Occipital lobe (tissue), 2 donors: ENCODE data around the gene ZNF862. TPM values are rescaled to one million over a fixed set of nuclear protein-coding genes. Genes with fewer than 3 reads are reported as not detected.

ENCODE experiments used
- DNase-seq: peaks from one replicate; lab custom pipeline; 2025; lab: John Stamatoyannopoulos, UW
- total RNA-seq: library from RNA; depleted of rRNA; stranded (reverse); fragments of >200 nt; gene quantifications from one replicate; pipeline ENCODE4 v1.2.3, GENCODE V29; 2014

The ZNF862 gene
- total RNA-seq, 1 donor from 2014 or later, result 10.0 TPM

DNA sequence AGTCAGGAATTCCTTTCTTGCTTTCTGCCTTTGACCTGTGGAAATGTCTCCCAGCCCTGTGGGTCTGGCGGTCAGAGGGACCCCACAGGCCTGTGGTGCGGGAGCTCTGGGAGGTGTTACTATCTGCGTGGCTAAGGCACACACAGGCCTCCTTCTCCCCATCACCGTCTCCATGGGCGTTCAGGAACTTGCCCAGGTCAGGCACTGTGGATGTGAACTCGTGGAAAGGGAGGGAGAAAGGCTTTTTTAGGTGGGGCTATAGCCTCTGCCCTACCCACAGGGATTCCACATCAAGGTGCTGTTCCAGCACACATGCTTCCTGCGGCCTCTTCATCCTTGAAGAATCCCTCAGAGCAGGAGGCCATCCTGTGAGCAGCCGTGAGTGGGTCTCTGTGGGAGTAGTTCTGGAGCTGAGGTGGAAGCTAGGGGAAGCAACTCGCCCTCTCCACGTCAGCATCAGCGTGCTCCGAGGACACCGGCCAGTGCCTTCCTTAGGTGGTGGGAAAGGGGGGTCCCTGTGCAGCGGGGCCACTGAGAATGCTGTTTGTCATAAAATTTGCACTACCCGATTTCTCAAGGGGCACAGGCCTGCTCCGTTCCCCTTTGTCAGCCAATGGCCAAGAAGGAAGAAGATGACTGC, 28.1 kb downstream of the ZNF862 start:
- DNase-seq, result no peak

GRCh38 chr7:149866779-149867447, 28.7 kb downstream of the ZNF862 start:
- no peak for DNase-seq

DNA sequence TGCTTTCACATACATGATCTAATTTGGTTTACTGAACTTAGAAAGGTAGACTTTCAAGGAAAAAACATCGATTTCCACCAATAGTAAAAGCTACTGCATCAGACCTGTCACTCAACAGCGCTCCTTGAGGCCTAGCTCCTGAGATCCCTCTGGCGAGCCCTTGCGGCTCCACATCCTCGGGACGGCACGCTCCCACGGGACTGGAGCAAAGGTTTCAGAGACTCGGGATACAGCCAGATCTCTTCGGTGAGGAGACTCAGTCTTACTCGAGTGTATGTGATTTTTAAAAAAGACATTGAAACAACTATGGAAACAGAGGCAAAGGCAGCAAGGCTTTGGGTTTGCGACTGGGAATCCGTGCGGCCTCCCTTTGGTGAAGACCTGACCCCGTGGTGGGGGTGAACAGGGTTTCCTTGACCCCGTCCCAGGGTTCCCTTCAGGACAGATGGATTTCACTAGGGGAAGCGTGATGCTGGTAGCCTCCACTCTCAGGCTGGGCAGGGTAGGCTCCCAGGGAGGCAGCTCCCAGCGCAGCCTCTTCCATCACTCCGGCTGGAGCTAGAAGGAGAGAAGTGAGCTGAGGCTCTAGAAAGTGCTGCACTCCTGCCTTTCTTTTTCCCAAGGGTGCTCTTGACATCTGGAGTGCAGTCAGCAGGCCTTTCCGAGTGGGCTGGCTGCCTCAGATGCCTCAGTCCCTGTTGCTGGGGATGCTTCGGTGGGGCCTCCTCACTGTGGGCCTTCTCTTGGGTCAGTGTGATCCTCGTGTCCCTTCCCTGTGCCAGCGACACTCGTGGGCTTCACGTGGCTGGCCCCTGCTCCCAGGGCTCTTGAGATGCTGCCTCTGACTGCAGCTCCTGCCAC, 29.8 kb downstream of the ZNF862 start:
- no peak for DNase-seq

DNA sequence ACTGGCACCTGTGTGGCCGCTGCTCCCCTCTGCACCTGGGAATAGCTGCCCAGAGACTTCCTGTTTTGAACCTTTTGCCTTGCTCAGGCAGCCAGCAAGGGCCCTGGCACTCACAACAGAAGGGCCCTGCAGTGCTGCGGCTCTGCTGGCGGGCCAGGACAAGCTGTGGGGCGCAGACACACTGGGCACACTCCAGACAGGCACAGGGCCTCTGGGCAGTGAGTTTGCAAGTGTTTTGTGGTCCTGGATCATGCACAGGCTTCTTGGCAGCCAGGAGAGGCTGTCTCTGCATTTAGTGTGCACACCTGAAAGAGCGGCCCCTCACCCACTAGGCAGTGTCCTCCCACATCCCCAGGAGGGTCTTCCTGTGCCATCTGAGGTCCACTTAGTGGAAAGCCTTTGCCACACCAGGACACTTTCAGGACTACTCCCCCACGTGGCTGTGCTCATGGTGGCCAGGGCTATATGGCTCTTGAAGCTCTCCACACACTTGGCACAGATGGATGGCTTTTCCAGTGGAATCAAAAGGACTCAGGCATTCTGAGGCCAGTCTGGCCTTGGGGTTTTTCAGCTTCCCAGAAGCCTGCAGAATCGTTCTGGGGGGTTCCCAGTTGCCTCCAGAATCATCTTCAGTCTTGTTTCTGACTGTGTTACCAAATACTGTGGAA, 30.6 kb downstream of the ZNF862 start:
- DNase-seq, result no peak

DNA sequence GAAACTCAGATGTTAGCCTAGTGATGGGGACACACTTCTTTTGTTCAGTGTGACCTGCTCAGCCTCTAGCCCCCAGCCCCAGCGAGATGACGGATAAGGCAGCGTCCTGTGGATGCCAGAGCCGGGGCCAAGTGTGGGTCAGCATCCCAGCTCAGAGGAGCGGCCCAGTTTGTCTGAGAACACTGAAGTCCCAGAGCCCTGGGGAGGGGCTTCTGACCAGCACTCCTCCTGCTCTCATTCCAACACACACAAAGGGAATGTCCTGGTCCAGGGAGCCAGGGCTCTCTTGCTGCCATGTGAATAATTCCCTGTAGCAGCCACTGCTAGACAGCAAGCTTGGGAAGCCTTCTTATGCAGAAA, 31.1 kb downstream of the ZNF862 start:
- no peak for DNase-seq

DNA sequence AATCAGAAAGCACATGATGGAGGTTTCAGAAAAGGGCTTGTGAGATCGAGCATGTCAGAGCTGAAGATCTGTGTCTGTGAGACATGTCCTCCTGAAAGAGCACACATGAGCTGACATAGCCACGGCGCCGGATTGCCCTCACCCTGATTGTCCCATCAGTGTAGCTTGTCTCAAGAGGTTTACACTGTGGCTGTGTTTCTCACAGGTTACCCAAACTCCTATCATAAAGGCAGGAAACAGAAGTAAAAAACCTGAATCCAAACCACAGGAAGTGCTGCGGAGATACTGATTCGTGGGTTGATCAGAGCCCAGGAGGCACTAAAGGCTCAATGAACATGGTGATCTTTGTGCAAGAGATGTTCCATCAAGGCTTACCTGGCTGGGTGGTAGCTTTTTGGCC, 31.7 kb downstream of the ZNF862 start:
- DNase-seq, result no peak

GRCh38 chr7:149870274-149870673, 32.1 kb downstream of the ZNF862 start:
- DNase-seq, result no peak

- no peak for DNase-seq
Measured at GRCh38 chr7:149870701-149871483, 32.7 kb downstream of the ZNF862 start.

DNA sequence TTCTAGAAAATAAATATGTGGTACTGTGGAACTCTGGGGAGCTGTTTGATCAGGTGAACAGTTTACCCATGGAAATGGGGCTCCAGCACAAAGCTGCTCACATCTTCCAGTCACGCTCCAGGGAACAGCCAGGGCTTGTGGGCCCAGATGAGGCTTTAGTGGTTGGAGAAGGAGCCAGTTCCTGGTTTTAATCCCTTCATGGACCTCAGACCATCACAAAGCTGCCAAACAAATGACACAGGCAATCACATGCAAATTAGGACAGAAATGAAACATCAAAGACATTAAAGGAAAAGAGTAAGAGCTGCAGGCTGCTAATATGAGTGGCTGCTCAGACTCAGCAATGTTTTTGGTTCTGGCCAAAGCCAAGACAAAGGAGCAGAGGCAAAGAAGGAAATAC, 33.4 kb downstream of the ZNF862 start:
- DNase-seq, result no peak

GRCh38 chr7:149872419-149873073, 34.4 kb downstream of the ZNF862 start:
- DNase-seq, result peak; percentile 67

- peak; percentile 94 for DNase-seq
Measured at GRCh38 chr7:149873074-149873969, 35.1 kb downstream of the ZNF862 start, which contains the start of gene ATP6V0E2. Gene ATP6V0E2, plus strand, starts transcription at chr7:149873969. Its CDS starts 97 bp downstream, at chr7:149874066.

- no peak for DNase-seq
Measured at GRCh38 chr7:149873970-149874643, 35.9 kb downstream of the ZNF862 start.

DNA sequence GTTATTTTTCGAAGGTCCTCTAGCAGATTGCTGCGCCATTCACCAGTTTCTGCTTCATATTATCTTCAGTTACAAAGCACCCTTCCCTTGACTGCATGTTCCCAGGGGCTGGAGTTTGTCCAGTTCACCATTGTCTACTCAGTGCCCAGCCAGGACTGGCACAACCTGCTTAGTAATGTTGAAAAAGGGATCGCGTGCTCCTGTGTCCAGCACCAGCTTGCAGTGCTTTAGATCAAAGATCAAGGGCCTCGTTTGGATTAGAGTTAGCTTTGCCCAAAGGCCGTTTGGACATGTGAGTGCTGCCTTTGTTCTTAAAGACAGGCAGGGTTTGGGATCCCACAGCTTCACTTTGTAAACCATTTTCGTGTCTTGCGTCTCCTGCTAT, 36.5 kb downstream of the ZNF862 start:
- DNase-seq, result no peak

DNA sequence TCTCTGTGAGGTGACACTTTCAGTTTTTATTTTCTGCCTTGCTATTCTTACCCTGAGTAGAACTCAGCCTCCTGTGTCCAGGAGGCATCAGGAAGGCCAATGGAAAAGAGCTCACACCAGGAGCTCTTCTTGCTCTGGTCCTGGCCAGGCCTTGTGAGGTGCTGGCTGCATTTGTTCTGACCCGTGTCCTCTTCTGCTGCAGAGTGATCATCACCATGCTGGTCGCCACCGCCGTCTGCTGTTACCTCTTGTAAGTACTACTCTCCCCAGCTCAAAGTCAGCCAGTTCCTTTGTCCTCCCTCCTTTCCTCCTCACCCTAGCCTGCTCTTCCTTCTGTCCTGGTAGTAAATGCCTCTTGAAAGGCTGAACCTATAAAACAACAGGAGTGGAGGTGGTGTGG, 37.2 kb downstream of the ZNF862 start:
- DNase-seq, result no peak

- no peak for DNase-seq
Measured at GRCh38 chr7:149877890-149878522, 39.8 kb downstream of the ZNF862 start.

DNA sequence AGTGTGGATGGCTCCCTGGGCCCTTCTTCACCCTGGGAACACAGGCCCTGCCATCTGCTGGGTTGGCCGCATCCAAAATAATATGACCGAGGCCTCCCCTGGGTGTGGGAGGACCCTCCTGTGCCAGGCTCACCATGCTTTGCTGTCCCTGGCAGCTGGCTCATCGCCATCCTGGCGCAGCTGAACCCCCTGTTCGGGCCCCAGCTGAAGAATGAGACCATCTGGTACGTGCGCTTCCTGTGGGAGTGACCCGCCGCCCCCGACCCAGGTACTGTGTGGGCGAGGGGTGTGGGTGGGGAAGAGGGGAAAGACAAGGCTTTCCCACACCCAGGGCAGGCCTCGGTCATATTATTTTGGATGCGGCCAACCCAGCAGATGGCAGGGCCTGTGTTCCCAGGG, 40.3 kb downstream of the ZNF862 start:
- no peak for DNase-seq

GRCh38 chr7:149879271-149879743, 41.1 kb downstream of the ZNF862 start:
- no peak for DNase-seq
